Measurements from ENCODE around the gene CFAP57.

- TF ChIP-seq POLR2A (IDR thresholded peaks at IDR 0.05) = no peak
- no peak for TF ChIP-seq CTCF (IDR thresholded peaks at IDR 0.05)
- no peak for TF ChIP-seq POLR2AphosphoS5 (IDR thresholded peaks at IDR 0.05; ENCODE audit: insufficient read depth in 1 of 2, low read depth in 1 of 2)
Observed at GRCh38 chr1:43199093-43199726, 27.1 kb downstream of the CFAP57 start.

Data from vagina (tissue), 2 donors.